Measurements from ENCODE around the gene MEGF11. TPM values are rescaled to one million over a fixed set of nuclear protein-coding genes. Genes with fewer than 3 reads are reported as not detected.

Gene MEGF11
- total RNA-seq, 6 experiments from 2014 or later: not detected

- Mint-ChIP-seq H3K9me3 (no peaks in the 10 kb centered on the region; the same call in 1 of the 2 replicates), H3K4me3 (no peak overlapping the region), H3K36me3 (ENCODE audit: low read depth) (no peaks in the 10 kb centered on the region), H3K27me3 (ENCODE audit: insufficient read depth) (peaks cover 51% of the 10 kb centered on the region), H3K4me1 (ENCODE audit: low read depth) (no peaks in the 10 kb centered on the region), H3K27ac (no peak overlapping the region)
- DNase-seq: no peak
- no peak for TF ChIP-seq CTCF (IDR thresholded peaks at IDR 0.05)
These were observed 99.0 kb downstream of the MEGF11 start for GRCh38 chr15:66154581-66154980.

- Mint-ChIP-seq H3K27ac (no peak overlapping the region), H3K4me1 (ENCODE audit: low read depth) (no peaks in the 10 kb centered on the region), H3K36me3 (ENCODE audit: low read depth) (no peaks in the 10 kb centered on the region), H3K9me3 (no peaks in the 10 kb centered on the region), H3K27me3 (ENCODE audit: insufficient read depth) (peaks cover 56% of the 10 kb centered on the region), H3K4me3 (no peak overlapping the region)
- DNase-seq: no peak
- no peak for TF ChIP-seq CTCF (IDR thresholded peaks at IDR 0.05)
These were observed 99.8 kb downstream of the MEGF11 start for GRCh38 chr15:66153549-66154415.

GRCh38 chr15:66152650-66153049 is 100.9 kb downstream of the MEGF11 start:
- H3K27me3 Mint-ChIP-seq (ENCODE audit: insufficient read depth): peaks cover 57% of the 10 kb centered on the region
- H3K36me3 Mint-ChIP-seq (ENCODE audit: low read depth): no peaks in the 10 kb centered on the region
- TF ChIP-seq CTCF (IDR thresholded peaks at IDR 0.05): no peak
- H3K9me3 Mint-ChIP-seq: no peaks in the 10 kb centered on the region
- no peak for DNase-seq
- H3K27ac Mint-ChIP-seq: no peak overlapping the region
- H3K4me1 Mint-ChIP-seq (ENCODE audit: low read depth): no peaks in the 10 kb centered on the region
- H3K4me3 Mint-ChIP-seq: no peak overlapping the region

GRCh38 chr15:66151809-66152208 is 101.7 kb downstream of the MEGF11 start:
- Mint-ChIP-seq H3K27me3 (ENCODE audit: insufficient read depth) (peaks cover 54% of the 10 kb centered on the region), H3K27ac (no peak overlapping the region), H3K4me1 (ENCODE audit: low read depth) (no peaks in the 10 kb centered on the region), H3K36me3 (ENCODE audit: low read depth) (no peaks in the 10 kb centered on the region), H3K4me3 (no peak overlapping the region), H3K9me3 (no peaks in the 10 kb centered on the region)
- DNase-seq: no peak
- no peak for TF ChIP-seq CTCF (IDR thresholded peaks at IDR 0.05)

- no peaks in the 10 kb centered on the region for H3K9me3 Mint-ChIP-seq
- H3K36me3 Mint-ChIP-seq (ENCODE audit: low read depth): no peaks in the 10 kb centered on the region
- no peak for TF ChIP-seq CTCF (IDR thresholded peaks at IDR 0.05)
- peaks cover 49% of the 10 kb centered on the region for H3K27me3 Mint-ChIP-seq (ENCODE audit: insufficient read depth)
- no peak overlapping the region for H3K27ac Mint-ChIP-seq
- no peak overlapping the region for H3K4me3 Mint-ChIP-seq
- no peak for DNase-seq
- H3K4me1 Mint-ChIP-seq (ENCODE audit: low read depth): no peaks in the 10 kb centered on the region
These were observed 103.7 kb downstream of the MEGF11 start for GRCh38 chr15:66149871-66150270.

Measured in HFFc6 (cell line).